Progenitor cell of endocrine pancreas (in vitro differentiated cells): ENCODE results near the gene DAPK1. TPM values are rescaled to one million over a fixed set of nuclear protein-coding genes. Genes with fewer than 3 reads are reported as not detected.

ENCODE experiments used
- DNase-seq: peaks from one replicate; pipeline ENCODE4 v3.0.0; 2021; ENCODE audit warnings: low spot score; ENCODE audit not compliant: unreplicated experiment
- H3K27ac Mint-ChIP-seq: 2 replicates; pipeline ENCODE4 v1.8.0; 2021; ENCODE audit warnings: mild to moderate bottlenecking, moderate library complexity, mixed read lengths
- H3K27me3 Mint-ChIP-seq: 2 replicates; pipeline ENCODE4 v1.8.0; 2021; ENCODE audit warnings: mixed read lengths
- H3K36me3 Mint-ChIP-seq: 2 replicates; pipeline ENCODE4 v1.8.0; 2022; ENCODE audit warnings: mixed read lengths; ENCODE audit not compliant: insufficient read depth
- H3K4me1 Mint-ChIP-seq: 2 replicates; pipeline ENCODE4 v1.8.0; 2021; ENCODE audit warnings: low read depth, mixed read lengths
- H3K4me3 Mint-ChIP-seq: 2 replicates; pipeline ENCODE4 v1.8.0; 2021; ENCODE audit warnings: low read depth, mild to moderate bottlenecking, moderate library complexity, mixed read lengths
- H3K9me3 Mint-ChIP-seq: 2 replicates; pipeline ENCODE4 v1.8.0; 2021; ENCODE audit warnings: low read depth, mixed read lengths
- total RNA-seq: library from RNA; stranded (reverse); gene quantifications from 2 replicates; pipeline ENCODE4 v1.2.1, GENCODE V29; 2021
- TF ChIP-seq, protein P1 (sequence below): fragments of 200-600 bp; sonication (generic); IDR thresholded peaks from one replicate; pipeline ENCODE4 v1.5.0; 2021; ENCODE audit warnings: antibody characterized with exemption, mild to moderate bottlenecking; ENCODE audit not compliant: unreplicated experiment

The DAPK1 gene
- total RNA-seq, 1 donor from 2014 or later = 202 TPM

DNA sequence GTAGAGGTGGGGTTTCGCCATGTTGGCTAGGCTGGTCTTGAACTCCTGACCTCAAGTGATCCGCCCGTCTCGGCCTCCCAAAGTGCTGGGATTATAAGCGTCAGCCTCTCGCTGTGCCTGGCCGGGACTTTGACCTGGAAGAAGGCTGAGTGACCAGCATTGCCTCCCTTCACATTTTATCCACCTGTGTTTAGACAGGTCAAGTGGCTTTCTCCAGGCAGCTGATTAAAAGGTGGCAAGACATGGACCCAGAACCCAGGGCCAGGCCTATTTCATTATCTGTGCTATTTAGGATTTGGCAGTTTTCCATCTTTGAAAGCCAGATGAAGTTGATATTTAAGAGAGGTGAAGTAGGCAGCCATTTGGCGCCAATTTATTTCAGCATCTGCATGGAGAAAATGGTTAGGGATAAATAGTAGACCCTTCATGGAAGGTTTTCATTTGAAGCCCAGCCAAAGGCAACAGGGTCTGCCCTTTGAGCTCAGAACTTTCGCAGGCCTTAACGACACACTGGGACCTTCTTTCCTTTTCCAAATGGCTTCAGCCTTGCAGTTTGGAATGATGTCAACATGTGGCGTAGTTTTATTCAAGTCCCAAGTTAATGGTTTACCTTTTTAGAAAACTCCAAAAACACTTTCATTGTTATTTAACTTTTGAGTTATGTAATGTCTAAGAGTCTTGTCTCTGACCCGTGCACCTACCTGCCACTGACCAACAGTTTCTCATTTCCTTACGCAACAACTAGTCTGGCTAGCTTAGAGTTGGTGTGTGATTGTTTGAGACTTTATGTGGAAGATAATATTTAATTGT, 8.4 kb downstream of the DAPK1 start:
- H3K27me3 Mint-ChIP-seq = no peaks in the 10 kb centered on the region
- H3K36me3 Mint-ChIP-seq = peaks cover 47% of the 10 kb centered on the region
- H3K27ac Mint-ChIP-seq = no peak overlapping the region
- TF ChIP-seq, protein P1, sequence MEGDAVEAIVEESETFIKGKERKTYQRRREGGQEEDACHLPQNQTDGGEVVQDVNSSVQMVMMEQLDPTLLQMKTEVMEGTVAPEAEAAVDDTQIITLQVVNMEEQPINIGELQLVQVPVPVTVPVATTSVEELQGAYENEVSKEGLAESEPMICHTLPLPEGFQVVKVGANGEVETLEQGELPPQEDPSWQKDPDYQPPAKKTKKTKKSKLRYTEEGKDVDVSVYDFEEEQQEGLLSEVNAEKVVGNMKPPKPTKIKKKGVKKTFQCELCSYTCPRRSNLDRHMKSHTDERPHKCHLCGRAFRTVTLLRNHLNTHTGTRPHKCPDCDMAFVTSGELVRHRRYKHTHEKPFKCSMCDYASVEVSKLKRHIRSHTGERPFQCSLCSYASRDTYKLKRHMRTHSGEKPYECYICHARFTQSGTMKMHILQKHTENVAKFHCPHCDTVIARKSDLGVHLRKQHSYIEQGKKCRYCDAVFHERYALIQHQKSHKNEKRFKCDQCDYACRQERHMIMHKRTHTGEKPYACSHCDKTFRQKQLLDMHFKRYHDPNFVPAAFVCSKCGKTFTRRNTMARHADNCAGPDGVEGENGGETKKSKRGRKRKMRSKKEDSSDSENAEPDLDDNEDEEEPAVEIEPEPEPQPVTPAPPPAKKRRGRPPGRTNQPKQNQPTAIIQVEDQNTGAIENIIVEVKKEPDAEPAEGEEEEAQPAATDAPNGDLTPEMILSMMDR = no peak
- H3K9me3 Mint-ChIP-seq = peaks cover 4% of the 10 kb centered on the region
- peaks cover 27% of the 10 kb centered on the region for H3K4me1 Mint-ChIP-seq
- DNase-seq = no peak
- H3K4me3 Mint-ChIP-seq = no peak overlapping the region

DNA sequence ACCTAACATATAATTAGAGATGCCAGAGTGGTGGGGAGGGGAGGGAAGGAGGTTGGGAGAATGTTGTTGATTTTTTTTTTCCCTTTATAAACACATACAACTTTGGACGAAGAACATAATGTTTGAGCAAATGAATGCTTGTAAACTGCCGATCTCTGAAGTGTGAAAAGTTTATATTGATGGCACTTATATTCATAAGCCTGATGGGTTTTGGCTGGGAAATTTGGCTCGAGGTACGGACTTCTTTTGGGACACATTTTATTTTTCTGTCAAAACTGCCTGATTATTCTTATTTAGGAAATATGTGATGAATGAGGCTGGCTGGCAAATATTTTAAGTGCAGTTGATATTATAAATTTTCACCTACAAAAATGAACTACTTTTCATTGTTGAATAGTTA, 9.9 kb downstream of the DAPK1 start:
- Mint-ChIP-seq H3K9me3 (peaks cover 4% of the 10 kb centered on the region), H3K27ac (no peak overlapping the region), H3K27me3 (no peaks in the 10 kb centered on the region), H3K36me3 (peaks cover 53% of the 10 kb centered on the region), H3K4me1 (peaks cover 17% of the 10 kb centered on the region), H3K4me3 (no peak overlapping the region)
- no peak for DNase-seq
- TF ChIP-seq, protein P1 = no peak

DNA sequence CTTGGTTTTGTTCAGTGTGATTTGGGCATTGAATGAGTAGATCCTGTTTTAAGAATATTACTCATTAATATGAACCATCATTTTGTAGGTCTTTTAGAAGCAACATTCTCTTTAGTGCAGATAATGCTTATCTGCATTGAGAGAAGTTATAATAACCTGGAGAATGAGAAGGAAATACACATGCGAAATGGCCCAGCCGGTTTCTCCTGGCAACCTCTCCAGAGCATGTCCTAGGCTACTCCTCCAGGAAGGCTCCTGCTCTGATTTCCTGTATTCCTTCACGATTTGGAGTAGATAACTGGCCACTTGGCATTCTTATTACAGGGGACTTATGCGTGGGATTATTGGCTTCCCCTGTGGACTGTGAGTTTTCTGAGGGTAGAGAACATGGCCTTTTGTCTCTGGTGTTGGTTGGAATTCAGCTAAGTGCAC, 12.6 kb downstream of the DAPK1 start:
- Mint-ChIP-seq H3K9me3 (peaks cover 4% of the 10 kb centered on the region), H3K4me1 (peaks cover 4% of the 10 kb centered on the region), H3K36me3 (peaks cover 56% of the 10 kb centered on the region), H3K27ac (no peak overlapping the region), H3K27me3 (no peaks in the 10 kb centered on the region), H3K4me3 (no peak overlapping the region)
- no peak for DNase-seq
- TF ChIP-seq, protein P1 = no peak

GRCh38 chr9:87512311-87512710, 14.6 kb downstream of the DAPK1 start:
- TF ChIP-seq, protein P1 = no peak
- no peak overlapping the region for H3K4me3 Mint-ChIP-seq
- peaks cover 47% of the 10 kb centered on the region for H3K36me3 Mint-ChIP-seq
- peaks cover 7% of the 10 kb centered on the region for H3K4me1 Mint-ChIP-seq
- H3K9me3 Mint-ChIP-seq = no peaks in the 10 kb centered on the region
- DNase-seq = no peak
- no peaks in the 10 kb centered on the region for H3K27me3 Mint-ChIP-seq
- no peak overlapping the region for H3K27ac Mint-ChIP-seq

GRCh38 chr9:87513161-87513560, 15.5 kb downstream of the DAPK1 start:
- Mint-ChIP-seq H3K27me3 (no peaks in the 10 kb centered on the region), H3K27ac (no peak overlapping the region), H3K4me1 (peaks cover 7% of the 10 kb centered on the region), H3K4me3 (no peak overlapping the region), H3K9me3 (no peaks in the 10 kb centered on the region), H3K36me3 (peaks cover 44% of the 10 kb centered on the region)
- TF ChIP-seq, protein P1 = no peak
- no peak for DNase-seq
